ENCODE results near the gene GTF3C2.
A peak's percentile ranks its signal among the peaks of the same experiment; 100 is the strongest.

The GTF3C2 gene

DNA sequence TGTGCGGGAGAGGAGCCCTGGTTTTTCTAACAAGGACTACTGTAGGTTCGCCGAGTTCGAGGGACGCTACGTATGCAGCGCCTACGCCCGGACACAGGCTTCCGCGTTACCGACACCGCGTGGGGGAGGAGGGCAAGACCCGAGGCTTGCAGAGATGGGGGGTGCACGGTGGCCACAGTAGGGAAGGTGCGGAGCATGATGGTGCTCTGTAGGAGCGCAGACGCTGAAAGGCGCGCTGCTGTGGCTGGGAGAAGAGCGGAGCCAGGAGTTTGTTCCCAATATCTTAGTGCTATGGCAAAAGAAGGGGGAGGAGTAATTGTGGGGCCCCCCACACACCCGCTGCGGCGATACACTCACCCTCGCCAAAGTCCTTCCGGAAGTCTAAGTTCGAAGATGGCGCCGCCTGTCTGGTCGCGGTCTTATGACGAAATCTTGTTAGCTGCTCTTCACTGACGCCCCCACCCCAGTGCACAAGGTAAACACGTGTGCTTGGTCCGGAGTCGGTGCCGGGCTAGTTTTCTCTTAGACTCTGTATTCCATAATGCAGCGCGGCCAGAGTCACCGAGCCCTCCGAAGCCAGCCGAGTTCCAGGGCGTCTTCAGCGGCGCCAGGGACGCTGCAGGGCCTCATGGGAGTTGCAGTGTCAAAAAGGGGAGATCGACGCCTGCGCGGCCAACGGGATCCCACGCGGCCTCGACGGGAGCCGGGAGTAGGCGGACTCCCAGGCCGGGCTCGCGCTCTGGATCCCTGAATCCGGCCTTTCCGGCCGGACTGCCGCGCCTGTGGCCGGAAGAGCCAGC lies at the start of gene GTF3C2:
TSS of gene GTF3C2 (minus strand) at position 383 of the 800 bp plus-strand sequence. CDS start 13,210 bp downstream, outside the sequence.
- DNase-seq = peak; percentile 89

GRCh38 chr2:27400348-27401135 lies 44.0 kb upstream of the GTF3C2 start:
- DNase-seq = no peak

- DNase-seq = no peak
Measured at GRCh38 chr2:27398962-27399361, 42.4 kb upstream of the GTF3C2 start.

GRCh38 chr2:27393225-27393624 lies 36.7 kb upstream of the GTF3C2 start:
- no peak for DNase-seq

DNA sequence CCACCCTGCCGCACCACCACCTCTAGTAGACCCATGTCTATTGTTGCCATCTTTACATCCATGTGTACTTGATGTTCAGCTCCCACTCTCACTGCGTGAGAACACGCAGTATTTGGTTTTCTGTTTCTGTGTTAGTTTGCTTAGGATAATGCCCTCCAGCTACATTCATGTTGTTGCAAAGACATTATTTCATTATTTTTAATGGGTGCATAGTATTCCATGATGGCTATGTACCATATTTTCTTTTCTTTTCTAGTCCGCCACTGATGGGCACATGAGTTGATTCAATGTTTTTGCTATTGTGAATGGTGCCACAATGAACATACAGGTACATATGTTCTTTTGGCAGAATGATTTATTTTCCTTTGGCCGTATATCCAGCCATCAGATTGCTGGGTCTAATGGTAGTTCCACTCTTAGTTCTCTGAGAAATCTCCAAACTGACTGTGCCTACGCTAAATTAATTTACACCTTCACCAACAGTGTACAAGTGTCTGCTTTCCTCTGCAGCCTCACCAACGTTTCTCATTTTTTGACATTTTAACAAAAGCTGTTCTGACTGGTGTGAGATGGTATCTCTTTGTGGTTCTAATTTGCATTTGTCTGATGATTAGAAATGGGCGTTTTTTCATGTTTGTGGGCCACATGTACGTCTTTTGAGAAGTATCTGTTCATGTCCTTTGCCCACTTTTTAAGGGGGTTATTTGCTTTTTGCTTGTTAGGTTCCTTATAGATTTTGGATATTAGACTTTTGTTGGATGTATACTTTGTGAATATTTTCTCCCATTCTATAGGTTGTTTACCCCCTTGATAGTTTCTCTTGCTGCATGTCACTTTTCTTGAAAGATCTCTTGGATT lies 34.5 kb upstream of the GTF3C2 start:
- no peak for DNase-seq

DNA sequence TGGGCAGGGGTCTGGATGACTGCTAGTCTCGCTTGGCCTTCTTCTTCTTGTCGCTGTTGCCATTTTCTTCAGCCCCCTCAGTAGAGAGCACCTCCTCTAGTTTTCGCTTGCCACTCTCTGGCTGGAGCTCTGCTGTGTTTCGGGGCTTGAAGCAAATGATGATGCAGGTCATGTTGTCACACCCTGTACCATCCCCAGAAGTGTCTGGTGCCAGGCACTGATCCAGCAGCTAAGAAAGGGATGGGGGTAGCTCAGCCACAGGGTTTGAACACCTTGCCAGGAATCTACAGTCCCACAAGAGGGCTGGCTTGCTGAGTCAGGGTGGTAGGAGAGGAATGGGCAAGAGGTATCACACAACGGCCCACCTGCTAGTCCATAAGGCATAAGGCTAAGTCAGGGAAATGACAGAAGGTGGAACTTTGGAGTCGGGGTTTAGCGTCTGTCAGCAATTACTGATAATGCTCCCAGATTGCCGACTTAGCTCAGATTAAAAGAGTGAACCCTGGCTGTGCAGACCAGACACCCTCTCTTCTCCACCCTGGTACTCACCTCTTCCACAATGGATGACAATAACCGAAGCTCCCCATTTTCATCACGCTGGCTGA lies 25.1 kb upstream of the GTF3C2 start:
- no peak for DNase-seq

- peak; percentile 75 for DNase-seq
Measured at GRCh38 chr2:27380626-27381545, 24.3 kb upstream of the GTF3C2 start, which contains the start of gene ZNF513. ZNF513 (minus strand) TSS chr2:27380734; CDS start chr2:27380526, 208 bp downstream.

DNA sequence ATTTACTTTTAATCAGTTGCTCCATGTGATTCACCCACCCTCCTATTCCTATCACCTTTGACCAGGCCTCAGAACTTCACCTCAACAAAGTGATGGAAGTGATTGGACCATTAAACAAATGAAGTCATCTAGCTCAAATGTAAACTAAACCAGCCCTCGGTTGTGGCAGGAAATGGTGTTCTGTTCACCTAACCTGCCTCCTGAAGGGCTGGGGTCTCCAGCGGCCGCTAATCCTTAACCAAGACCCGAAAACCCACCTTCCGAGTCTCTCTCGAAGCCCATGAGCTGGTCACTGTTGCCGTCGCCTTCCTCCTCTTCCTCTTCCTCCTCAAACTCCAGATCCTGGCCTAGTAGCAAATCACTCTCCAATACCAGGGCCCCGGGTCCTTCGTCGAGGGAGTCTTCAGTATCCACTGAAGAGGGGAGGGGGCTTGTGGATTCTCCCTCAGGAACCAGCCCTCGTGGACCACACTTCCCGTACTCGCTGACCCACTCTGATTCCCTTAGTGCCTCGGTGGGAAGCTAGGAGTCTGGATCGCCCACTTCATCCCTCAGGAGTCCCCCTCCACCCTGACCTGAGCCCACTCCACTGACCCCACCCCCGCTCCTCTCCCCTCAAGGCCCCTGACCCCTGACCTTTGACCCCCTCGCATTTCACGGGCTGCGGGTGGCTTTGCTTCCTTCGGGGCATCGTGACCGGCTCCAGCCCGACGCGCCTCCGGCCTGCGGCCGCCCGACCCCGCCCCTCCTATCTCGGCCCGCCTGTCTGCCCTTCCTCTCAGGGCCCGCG lies 23.5 kb upstream of the GTF3C2 start:
- no peak for DNase-seq

DNA sequence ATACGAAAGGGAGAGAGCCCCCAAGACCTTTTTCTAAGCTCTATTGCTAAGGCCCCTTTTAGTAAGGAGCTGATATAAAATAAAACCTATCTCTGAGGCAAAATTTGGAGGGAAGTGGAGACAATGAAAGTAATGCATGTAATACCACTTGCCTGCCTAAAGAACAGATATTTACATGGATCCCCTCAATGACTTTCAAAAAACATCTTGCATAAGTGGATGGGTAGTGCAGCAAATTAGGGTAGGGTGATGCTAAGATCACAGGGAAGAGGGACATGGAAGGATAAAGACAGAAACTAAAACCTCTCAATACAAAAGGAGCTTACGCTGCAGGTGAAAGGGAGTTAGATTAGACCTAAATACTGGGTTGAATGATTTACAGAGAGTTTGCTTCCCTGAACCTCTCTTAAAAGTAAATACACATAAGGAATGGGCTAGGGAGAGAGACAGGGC lies 22.8 kb upstream of the GTF3C2 start:
- DNase-seq = no peak

DNA sequence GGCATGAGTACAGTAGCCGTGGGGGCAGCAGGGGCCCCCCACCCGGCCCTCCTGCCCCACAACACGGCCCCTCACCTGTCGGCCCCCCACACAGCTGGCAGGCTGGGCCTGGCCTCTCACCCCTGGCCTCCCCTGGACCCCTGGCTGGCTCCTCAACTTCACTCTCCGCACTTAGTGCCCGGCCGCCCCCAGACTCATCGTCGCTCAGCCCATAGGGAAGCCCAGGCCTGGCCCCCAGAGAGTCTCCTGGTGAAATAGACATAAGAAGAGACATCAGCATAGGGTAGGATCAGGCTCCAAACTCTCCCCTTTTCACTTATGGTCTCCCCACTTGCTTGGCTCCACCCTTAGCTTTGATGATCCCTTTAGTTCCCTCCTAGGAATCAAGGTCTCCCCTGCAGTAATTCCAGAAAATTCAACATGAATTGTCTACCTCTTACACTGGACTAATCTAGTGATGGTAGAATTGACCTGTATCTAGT lies 22.3 kb upstream of the GTF3C2 start:
- no peak for DNase-seq

DNA sequence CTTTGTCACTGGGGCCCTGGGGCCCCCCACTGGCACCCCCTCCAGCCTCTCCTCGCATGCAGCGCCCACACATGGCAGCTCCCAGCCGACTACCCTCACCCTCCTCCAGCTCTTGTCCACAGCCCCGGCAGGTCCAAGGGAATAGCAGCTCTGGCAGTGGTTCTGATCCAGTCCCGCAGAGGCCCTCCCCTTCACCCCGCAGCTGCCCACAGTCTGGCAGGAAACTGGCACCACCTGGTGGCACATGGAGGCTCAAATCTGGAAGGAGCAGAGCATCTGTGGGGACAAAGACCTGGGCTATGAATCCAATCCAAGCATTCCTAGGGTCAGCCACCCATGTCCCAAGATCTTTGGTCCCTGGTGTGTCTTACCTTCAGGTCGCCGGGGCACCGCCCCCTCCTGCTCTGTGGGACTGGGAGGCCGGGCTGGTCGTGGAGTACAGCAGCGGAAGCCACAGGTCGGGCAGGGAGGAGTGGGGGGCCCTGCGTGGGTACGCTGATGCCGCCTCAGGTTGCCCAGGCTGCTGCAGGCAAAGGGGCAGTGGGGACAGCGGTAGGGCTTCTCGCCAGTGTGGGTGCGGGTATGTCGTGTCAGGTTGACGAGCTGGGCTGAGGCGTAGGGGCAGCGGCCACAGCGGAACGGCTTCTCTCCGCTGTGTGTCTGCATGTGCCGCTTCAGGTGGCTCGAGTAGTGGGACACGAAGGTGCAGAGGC lies 21.7 kb upstream of the GTF3C2 start:
- DNase-seq = no peak

DNA sequence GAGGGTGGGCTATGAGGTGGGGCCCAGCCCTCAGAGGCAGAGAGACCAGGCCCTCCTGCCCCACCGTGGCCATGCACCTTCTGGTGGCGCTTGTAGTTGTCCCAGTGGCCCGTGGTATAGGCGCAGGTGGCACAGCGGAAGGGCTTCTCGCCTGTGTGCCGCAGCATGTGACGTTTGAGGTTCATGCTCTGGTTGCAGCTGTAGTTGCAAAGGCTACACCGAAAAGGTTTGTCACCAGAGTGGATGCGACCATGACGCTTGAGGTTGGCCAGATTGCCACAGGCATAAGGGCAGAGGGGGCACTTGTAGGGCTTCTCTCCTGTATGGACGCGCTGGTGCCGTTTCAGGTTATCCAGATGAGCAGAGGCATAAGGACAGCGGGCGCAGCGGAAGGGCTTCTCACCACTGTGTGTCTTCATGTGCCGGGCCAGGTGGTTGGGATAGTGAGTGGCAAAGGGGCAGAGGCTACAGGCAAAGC lies 21.1 kb upstream of the GTF3C2 start:
- DNase-seq = no peak

GRCh38 chr2:27376866-27377617 lies 20.5 kb upstream of the GTF3C2 start:
- DNase-seq = no peak

- no peak for DNase-seq
Measured at GRCh38 chr2:27376151-27376865, 19.7 kb upstream of the GTF3C2 start.

GRCh38 chr2:27375513-27376099 lies 19.0 kb upstream of the GTF3C2 start:
- no peak for DNase-seq

DNA sequence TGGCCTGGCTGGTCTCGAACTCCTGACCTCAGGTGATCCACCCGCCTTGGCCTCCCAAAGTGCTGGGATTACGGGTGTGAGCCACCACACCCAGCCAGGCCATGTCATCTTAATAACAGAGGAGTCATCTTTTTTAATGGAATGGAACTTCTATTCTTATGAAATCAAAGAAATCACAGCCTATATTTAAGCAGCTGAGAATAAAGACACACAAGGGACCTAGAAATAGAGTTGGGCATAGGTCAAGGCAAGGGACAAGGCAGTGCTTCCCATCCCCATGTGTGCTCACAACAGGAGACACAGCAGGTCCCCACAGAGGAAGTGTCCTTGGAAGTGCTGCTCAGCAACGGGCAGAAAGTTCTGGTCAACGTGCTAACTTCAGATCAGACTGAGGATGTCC lies 17.0 kb upstream of the GTF3C2 start:
- no peak for DNase-seq

DNA sequence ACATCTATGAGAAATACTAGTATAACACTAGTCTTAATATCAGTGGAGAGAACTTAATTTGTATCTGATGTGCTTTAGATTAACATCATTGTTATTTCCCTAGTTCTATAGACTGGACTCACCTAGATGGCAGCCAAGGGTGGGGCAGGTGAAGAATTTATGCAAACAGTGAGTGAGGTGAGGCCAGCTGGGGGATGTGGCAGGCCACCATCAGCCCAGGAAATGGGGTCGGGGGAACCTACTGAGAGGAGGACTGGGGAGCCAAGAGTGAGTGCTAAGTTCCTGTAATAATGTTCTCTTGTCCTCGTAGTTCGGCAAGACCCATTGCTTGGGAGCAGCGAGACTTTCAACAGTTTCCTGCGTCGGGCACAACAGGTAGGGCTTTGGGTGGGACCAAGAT lies 16.4 kb upstream of the GTF3C2 start:
- no peak for DNase-seq
